Measurements from ENCODE around the gene PDLIM5. TPM values are rescaled to one million over a fixed set of nuclear protein-coding genes. Genes with fewer than 3 reads are reported as not detected.
A peak's percentile ranks its signal among the peaks of the same experiment; 100 is the strongest.

The PDLIM5 gene
- total and polyA plus RNA-seq, 11 donors: 262 to 1,378 (median 1,035) TPM

DNA sequence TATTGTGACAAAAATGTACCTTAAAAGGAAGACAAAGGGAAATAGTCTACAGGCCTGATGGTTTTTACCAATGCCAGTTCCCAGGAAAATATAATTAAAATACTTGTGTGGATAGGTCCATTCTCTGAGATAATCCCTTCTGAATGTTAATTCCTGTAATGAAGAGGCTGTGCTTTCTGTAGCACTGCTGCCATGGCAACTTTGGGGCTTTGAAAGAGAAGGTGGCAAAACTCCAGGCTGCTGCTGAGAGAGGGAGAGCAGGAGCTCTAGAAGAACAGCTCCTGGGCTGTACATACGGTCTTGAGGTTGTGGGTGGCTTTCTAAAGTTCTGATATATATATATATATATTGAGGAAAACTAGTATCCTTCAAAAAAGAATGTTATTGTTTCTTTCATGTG is 125.4 kb downstream of the PDLIM5 start:
- intact Hi-C loops (cut with DNase I): no loop called here
- peaks cover 2 to 79% (median 33%) of the 10 kb centered on the region in 12 donors for H3K4me1 ChIP-seq
- WGBS, 4 donors: 29 to 40% (median 35%) methylated on average over 1 of the region's 1 CpG

DNA sequence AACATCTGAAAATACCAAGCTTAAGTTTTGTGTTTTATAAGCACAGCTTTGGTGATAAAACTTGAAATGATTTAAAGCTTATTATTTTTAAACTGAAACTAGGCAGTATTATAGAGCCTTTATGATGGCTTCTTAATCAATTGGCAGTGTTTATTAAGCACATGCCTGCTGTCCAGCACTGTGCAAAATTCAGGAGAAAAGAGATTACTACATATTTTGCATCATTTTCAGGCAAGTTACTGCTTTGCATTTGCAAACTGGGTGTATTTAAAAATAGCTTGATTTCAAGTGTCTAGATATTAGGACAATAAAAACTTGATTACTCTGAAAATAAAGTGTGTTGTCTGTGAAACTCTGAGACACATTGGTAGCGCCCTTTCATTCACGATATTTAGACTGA is 126.5 kb downstream of the PDLIM5 start:
- Histone ChIP-seq H3K27ac (peak overlapping the region in 2 of 12 donors; percentile 3 to 20), H3K9me3 (no peaks in the 10 kb centered on the region), H3K27me3 (no peaks in the 10 kb centered on the region), H3K36me3 (peaks cover 0 to 62% (median 13%) of the 10 kb centered on the region in 9 donors), H3K4me3 (no peak overlapping the region), H3K4me1 (peaks cover 2 to 80% (median 37%) of the 10 kb centered on the region in 12 donors)
- 45 to 62% (median 57%) methylated on average over 2 of the region's 2 CpGs for WGBS, 4 donors
- intact Hi-C loops (cut with DNase I): no loop called here
- no peak for ATAC-seq
- TF ChIP-seq, protein P1, sequence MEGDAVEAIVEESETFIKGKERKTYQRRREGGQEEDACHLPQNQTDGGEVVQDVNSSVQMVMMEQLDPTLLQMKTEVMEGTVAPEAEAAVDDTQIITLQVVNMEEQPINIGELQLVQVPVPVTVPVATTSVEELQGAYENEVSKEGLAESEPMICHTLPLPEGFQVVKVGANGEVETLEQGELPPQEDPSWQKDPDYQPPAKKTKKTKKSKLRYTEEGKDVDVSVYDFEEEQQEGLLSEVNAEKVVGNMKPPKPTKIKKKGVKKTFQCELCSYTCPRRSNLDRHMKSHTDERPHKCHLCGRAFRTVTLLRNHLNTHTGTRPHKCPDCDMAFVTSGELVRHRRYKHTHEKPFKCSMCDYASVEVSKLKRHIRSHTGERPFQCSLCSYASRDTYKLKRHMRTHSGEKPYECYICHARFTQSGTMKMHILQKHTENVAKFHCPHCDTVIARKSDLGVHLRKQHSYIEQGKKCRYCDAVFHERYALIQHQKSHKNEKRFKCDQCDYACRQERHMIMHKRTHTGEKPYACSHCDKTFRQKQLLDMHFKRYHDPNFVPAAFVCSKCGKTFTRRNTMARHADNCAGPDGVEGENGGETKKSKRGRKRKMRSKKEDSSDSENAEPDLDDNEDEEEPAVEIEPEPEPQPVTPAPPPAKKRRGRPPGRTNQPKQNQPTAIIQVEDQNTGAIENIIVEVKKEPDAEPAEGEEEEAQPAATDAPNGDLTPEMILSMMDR (IDR thresholded peaks at IDR 0.05): no peak
- TF ChIP-seq POLR2A (IDR thresholded peaks at IDR 0.05): no peak
- no peak for DNase-seq

More for the DNA sequence above, 125.4 kb downstream of the PDLIM5 start:
- Histone ChIP-seq H3K36me3 (peaks cover 0 to 54% (median 13%) of the 10 kb centered on the region in 9 donors), H3K27ac (peak overlapping the region in 7 of 12 donors; percentile 7 to 67 (median 44)), H3K27me3 (no peaks in the 10 kb centered on the region), H3K4me3 (no peak overlapping the region), H3K9me3 (no peaks in the 10 kb centered on the region)
- ATAC-seq (peak; percentile 71 to 82 (median 75)), DNase-seq (peak in 4 of 5 donors; percentile 64 to 68 (median 65))
- TF ChIP-seq POLR2A (IDR thresholded peaks at IDR 0.05): no peak
- TF ChIP-seq, protein P1 (IDR thresholded peaks at IDR 0.05): no peak

DNA sequence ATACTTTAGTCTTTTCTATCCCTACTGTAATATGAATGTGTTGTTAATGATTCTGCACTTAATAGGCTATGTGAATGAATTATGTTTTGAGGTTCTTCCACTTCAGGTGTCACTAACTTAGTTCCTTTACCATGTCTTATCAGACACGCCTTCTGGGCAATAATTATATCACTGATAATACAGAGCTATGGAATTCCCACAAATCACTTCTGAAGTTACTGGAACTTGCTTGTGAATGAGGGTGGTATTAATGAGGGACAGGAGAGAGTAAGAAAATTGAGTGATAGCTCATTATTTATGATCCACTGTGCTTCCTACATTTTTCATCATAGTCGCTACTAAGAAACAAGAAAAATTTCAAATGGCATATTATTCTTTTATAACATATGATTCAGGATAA is 130.0 kb downstream of the PDLIM5 start:
- TF ChIP-seq, protein P1 (IDR thresholded peaks at IDR 0.05): no peak
- TF ChIP-seq POLR2A (IDR thresholded peaks at IDR 0.05): no peak
- intact Hi-C loops (cut with DNase I): loop anchor here in 2 of 10 donors (5.0 to 10.0 kb wide), 3 partner anchors 117 to 174 kb away; partner anchors contain the start of gene PDLIM5 (in 1 of the 2)
- Histone ChIP-seq H3K27me3 (no peaks in the 10 kb centered on the region), H3K9me3 (no peaks in the 10 kb centered on the region), H3K4me1 (peaks cover 2 to 61% (median 27%) of the 10 kb centered on the region in 12 donors), H3K4me3 (no peak overlapping the region), H3K27ac (peak overlapping the region in 1 of 12 donors; percentile 37), H3K36me3 (peaks cover 0 to 64% (median 17%) of the 10 kb centered on the region in 9 donors)
- 73 to 77% (median 76%) methylated on average over 2 of the region's 2 CpGs for WGBS, 4 donors
- ATAC-seq (no peak), DNase-seq (no peak)

DNA sequence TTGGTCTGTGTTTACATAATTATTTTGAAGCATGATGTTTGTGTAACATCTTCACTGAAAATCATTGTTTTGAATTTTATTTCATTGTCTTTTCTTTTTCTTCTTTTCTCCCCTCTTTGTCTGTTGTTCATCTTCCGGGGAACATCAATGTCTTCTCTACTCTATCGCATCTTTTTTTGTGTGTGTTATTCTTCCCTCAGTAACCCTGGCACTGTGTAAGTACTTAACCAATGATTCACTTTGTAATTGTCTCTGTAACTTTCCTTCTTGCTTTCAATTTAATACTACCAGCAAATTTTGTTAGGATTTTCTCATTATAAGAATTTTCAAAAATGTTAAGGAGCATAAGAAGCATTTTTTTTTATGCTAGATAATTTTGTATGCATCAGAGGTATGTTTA is 130.8 kb downstream of the PDLIM5 start:
- no peak overlapping the region for H3K4me3 ChIP-seq
- H3K36me3 ChIP-seq: peaks cover 0 to 71% (median 25%) of the 10 kb centered on the region in 9 donors

More for the DNA sequence above, 130.8 kb downstream of the PDLIM5 start:
- ATAC-seq: no peak
- Histone ChIP-seq H3K4me1 (peaks cover 0 to 53% (median 24%) of the 10 kb centered on the region in 12 donors), H3K9me3 (no peaks in the 10 kb centered on the region), H3K27me3 (no peaks in the 10 kb centered on the region), H3K27ac (peak overlapping the region in 3 of 12 donors; percentile 4 to 37 (median 32))
- intact Hi-C loops (cut with DNase I): loop anchor here in 2 of 10 donors (5.0 to 10.0 kb wide), 3 partner anchors 118 to 175 kb away; partner anchors contain the start of gene PDLIM5 (in 1 of the 2)
- DNase-seq: no peak
- no peak for TF ChIP-seq POLR2A (IDR thresholded peaks at IDR 0.05)
- TF ChIP-seq, protein P1 (IDR thresholded peaks at IDR 0.05): no peak
- 56 to 76% (median 62%) methylated on average over 2 of the region's 2 CpGs for WGBS, 4 donors
